PC-3 (cell line): Measurements from ENCODE around the gene PDLIM4. TPM values are rescaled to one million over a fixed set of nuclear protein-coding genes. Genes with fewer than 3 reads are reported as not detected.
A peak's percentile ranks its signal among the peaks of the same experiment; 100 is the strongest.

ENCODE experiments used
- ATAC-seq: fragments of 200-7000 bp; cut with Tn5 transposase; 2 replicates; pipeline ENCODE4 v1.9.1; 2020; ENCODE audit warnings: mild to moderate bottlenecking, moderate library complexity
- BruUV-seq: library from RNA; stranded (reverse); fragments of 400-500 nt; replicated peaks from 2 replicates; lab custom pipeline; 2021; lab: Mats Ljungman, UMichigan
- CTCF ChIA-PET: fragments of 300-600 bp; sonication (Branson Sonifier 250); formaldehyde crosslinking; loops from one replicate; lab custom pipeline; 2022; ENCODE audit warnings: antibody characterized with exemption; lab: Charles Lee
- POLR2A ChIA-PET: fragments of 300-600 bp; sonication (Branson Sonifier 250); formaldehyde crosslinking; loops from one replicate; lab custom pipeline; 2022; ENCODE audit warnings: antibody characterized with exemption; ENCODE audit not compliant: unreplicated experiment; lab: Charles Lee
- DNase-seq: peaks from one replicate; pipeline ENCODE4 v3.0.0-alpha.2; 2015
- H2AFZ ChIP-seq: fragments of 300-600 bp; sonication (generic); 2 replicates; pipeline ENCODE4 v1.6.0; 2016; ENCODE audit warnings: antibody characterized with exemption, low read length
- H3F3A ChIP-seq: fragments of 300-600 bp; sonication (generic); one replicate; pipeline ENCODE4 v1.6.0; 2017; ENCODE audit warnings: antibody characterized with exemption, low read length, control low read depth, mild to moderate bottlenecking; ENCODE audit not compliant: unreplicated experiment
- H3K27ac ChIP-seq: fragments of 300-600 bp; sonication (generic); 2 replicates; pipeline ENCODE4 v1.5.1; 2016; ENCODE audit warnings: mild to moderate bottlenecking, low read length
- H3K27me3 ChIP-seq: fragments of 300-600 bp; sonication (generic); 2 replicates; pipeline ENCODE4 v1.6.1; 2016; ENCODE audit warnings: low read length, mixed read lengths
- H3K36me3 ChIP-seq: fragments of 300-600 bp; sonication (generic); 2 replicates; pipeline ENCODE4 v1.6.1; 2016; ENCODE audit warnings: low read depth, mixed run types, low read length, mixed read lengths
- H3K4me1 ChIP-seq: fragments of 300-600 bp; sonication (generic); 2 replicates; pipeline ENCODE4 v1.5.1; 2016; ENCODE audit warnings: low read length; ENCODE audit not compliant: insufficient read depth
- H3K4me2 ChIP-seq: fragments of 300-600 bp; sonication (generic); 2 replicates; pipeline ENCODE4 v1.6.0; 2016; ENCODE audit warnings: low read length
- H3K4me3 ChIP-seq: fragments of 300-600 bp; sonication (generic); 2 replicates; pipeline ENCODE4 v1.5.1; 2016; ENCODE audit warnings: mild to moderate bottlenecking, low read length, mixed read lengths
- H3K79me2 ChIP-seq: fragments of 300-600 bp; sonication (generic); 2 replicates; pipeline ENCODE4 v1.6.1; 2017; ENCODE audit warnings: low read length, mixed read lengths
- H3K9ac ChIP-seq: fragments of 300-600 bp; sonication (generic); 2 replicates; pipeline ENCODE4 v1.6.0; 2016; ENCODE audit warnings: mild to moderate bottlenecking, low read length
- H3K9me2 ChIP-seq: fragments of 300-600 bp; sonication (generic); replicated peaks from 2 replicates; pipeline ENCODE4 v1.6.1; 2016; ENCODE audit warnings: mixed run types, low read length, mixed read lengths
- H3K9me3 ChIP-seq: fragments of 300-600 bp; sonication (generic); 2 replicates; pipeline ENCODE4 v1.6.1; 2016; ENCODE audit warnings: low read length, mixed read lengths
- H4K20me1 ChIP-seq: fragments of 300-600 bp; sonication (generic); 2 replicates; pipeline ENCODE4 v1.6.1; 2016; ENCODE audit warnings: low read length, mixed read lengths
- EZH2 ChIP-seq: fragments of 300-600 bp; sonication (generic); IDR thresholded peaks from one replicate; pipeline ENCODE4 v1.6.1; 2017; ENCODE audit warnings: antibody characterized with exemption, mild to moderate bottlenecking, low read length; ENCODE audit not compliant: unreplicated experiment
- EZH2phosphoT487 ChIP-seq: fragments of 300-600 bp; sonication (generic); IDR thresholded peaks from 2 replicates; pipeline ENCODE4 v1.6.1; 2018; ENCODE audit warnings: mild to moderate bottlenecking, antibody characterized with exemption, low read length, borderline replicate concordance
- intact Hi-C: fragments of 100-400 bp; cut with micrococcal nuclease; formaldehyde crosslinking; loops from 2 replicates; pipeline ENCODE4 v1.9.0; 2023
- total RNA-seq: library from RNA; depleted of rRNA; stranded (reverse); fragments of >200 nt; gene quantifications from 2 replicates; pipeline ENCODE4 v1.2.3, GENCODE V29; 2014
- TF ChIP-seq, protein P1 (sequence below): fragments of 300-600 bp; sonication (generic); conservative IDR thresholded peaks from 2 replicates; pipeline ENCODE4 v1.5.1; 2017; ENCODE audit warnings: antibody characterized with exemption, low read depth, mild to moderate bottlenecking, low read length

Gene PDLIM4
- total RNA-seq, 1 experiment from 2014 or later, result 27.8 TPM

DNA sequence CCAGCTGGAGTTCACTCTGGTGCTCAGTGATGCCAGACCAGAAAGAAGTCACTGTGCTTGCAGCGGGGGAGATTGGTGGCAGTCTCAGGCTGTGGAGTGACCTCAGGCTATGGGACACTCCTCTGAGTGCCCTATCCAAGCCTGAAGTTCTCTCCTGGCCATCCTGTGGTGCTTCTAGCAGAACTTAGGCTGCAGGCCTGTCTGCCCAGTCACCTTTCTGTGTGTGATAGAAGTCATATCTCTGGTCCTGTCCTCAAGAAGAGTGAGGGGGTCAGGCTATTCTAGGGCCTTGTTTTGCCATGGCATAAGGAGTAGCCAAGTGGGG is 9.3 kb downstream of the PDLIM4 start:
- Histone ChIP-seq H3K4me1 (peaks cover 37% of the 10 kb centered on the region), H3K27ac (0 out of 2 replicates have a peak overlapping the region, but pooled peaks have one; percentile 84), H2AFZ (no peak overlapping the region), H3K4me3 (no peak overlapping the region), H3K27me3 (no peaks in the 10 kb centered on the region), H3K9me3 (no peaks in the 10 kb centered on the region), H3K9me2 (no peaks in the 10 kb centered on the region), H4K20me1 (no peaks in the 10 kb centered on the region), H3K79me2 (no peaks in the 10 kb centered on the region), H3K36me3 (0 out of 2 replicates have a peak, but pooled peaks cover 5% of the 10 kb centered on the region), H3K9ac (no peak overlapping the region), H3F3A (no peaks in the 10 kb centered on the region), H3K4me2 (no peak overlapping the region)
- CTCF ChIA-PET, result no interaction called here
- POLR2A ChIA-PET, result interaction anchor here (0.7 kb wide), 1 partner anchor 30 kb away, joined by 3 read pairs; no protein-coding TSS in a partner anchor
- BruUV-seq, result no TSS peak
- DNase-seq, result no peak
- no peak for ATAC-seq
- no peak for TF ChIP-seq EZH2phosphoT487
- TF ChIP-seq EZH2, result no peak
- TF ChIP-seq, protein P1, sequence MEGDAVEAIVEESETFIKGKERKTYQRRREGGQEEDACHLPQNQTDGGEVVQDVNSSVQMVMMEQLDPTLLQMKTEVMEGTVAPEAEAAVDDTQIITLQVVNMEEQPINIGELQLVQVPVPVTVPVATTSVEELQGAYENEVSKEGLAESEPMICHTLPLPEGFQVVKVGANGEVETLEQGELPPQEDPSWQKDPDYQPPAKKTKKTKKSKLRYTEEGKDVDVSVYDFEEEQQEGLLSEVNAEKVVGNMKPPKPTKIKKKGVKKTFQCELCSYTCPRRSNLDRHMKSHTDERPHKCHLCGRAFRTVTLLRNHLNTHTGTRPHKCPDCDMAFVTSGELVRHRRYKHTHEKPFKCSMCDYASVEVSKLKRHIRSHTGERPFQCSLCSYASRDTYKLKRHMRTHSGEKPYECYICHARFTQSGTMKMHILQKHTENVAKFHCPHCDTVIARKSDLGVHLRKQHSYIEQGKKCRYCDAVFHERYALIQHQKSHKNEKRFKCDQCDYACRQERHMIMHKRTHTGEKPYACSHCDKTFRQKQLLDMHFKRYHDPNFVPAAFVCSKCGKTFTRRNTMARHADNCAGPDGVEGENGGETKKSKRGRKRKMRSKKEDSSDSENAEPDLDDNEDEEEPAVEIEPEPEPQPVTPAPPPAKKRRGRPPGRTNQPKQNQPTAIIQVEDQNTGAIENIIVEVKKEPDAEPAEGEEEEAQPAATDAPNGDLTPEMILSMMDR, result no peak
- intact Hi-C loops, result no loop called here

DNA sequence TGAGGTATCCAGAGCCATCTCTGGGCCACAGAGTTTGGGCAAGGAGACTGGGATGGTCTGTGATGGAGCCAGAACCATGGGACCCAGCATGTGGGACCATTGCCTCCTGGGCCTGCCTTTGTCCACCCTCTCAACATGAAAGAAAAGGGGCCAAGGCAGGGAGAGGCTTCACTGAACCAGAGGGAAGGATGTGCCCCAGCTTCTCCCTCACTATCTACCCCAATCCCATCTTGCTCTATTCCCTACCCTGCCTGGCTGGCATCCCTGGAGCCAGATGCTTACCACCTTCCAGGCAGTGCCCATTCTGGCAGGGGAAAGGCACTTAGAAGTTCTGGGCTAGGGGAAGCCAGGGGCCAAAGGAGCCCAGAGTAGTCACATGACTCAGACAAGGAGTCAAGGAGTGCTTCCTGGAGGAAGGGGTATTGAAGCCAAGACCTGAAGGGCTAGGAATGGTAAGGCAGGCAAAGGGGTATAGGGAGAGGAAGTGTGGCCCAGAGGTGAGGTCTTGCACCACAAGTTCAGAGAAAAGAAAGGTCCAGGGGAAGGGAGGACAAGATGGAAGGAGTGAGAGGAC is 9.8 kb downstream of the PDLIM4 start:
- Histone ChIP-seq H3K36me3 (0 out of 2 replicates have a peak, but pooled peaks cover 5% of the 10 kb centered on the region), H3K9ac (no peak overlapping the region), H3K4me1 (peaks cover 37% of the 10 kb centered on the region), H3K4me3 (no peak overlapping the region), H3K4me2 (no peak overlapping the region), H3F3A (no peaks in the 10 kb centered on the region), H3K9me2 (no peaks in the 10 kb centered on the region), H3K79me2 (no peaks in the 10 kb centered on the region), H3K9me3 (no peaks in the 10 kb centered on the region), H2AFZ (no peak overlapping the region), H3K27me3 (no peaks in the 10 kb centered on the region), H3K27ac (no peak overlapping the region), H4K20me1 (no peaks in the 10 kb centered on the region)
- ChIA-PET CTCF (no interaction called here), POLR2A (no interaction called here)
- TF ChIP-seq, protein P1, result no peak
- TF ChIP-seq EZH2, result no peak
- TF ChIP-seq EZH2phosphoT487, result no peak
- intact Hi-C loops, result no loop called here
- DNase-seq, result no peak
- ATAC-seq, result no peak
- no TSS peak for BruUV-seq

DNA sequence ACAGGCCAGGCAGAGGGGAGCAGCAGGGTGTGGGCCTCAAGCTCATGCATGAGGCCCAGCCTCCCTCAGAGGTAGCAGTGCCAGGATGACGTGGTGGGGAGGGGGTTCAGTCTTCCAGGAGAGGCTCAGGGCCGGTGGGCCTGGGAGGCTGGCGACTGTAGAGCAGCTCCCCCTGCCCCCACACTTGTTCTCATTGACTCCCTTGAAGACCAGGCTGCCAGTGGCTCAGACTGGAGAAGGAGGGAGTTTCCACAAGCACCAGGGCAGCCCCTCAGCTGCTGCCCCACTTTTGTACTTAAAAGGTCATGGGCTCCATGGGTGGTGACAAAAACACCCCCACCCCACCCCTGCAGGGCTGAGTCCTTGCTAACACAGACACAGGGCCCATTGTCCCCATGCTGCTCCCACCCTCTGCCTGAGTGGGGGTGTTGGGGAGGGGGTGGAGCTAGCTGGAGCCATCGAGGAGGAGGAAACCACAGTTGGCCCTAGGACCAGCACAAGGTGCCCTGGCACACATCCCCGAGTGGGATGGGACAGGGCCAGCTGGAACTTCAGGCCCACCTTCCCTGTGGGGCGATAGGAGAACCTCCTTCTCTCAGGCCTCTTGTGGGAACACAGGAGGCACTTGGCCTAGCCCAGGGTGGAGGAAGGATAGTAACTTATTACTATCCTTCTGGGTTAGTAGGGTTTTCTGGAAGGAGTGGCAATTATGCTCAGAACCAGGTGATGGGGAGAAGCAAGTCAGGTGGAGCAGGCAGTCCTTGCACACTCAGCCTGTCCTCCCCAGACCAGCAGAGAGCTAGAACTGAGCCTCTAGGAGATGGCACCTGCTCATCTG is 10.7 kb downstream of the PDLIM4 start:
- BruUV-seq, result no TSS peak
- intact Hi-C loops, result no loop called here
- DNase-seq (no peak), ATAC-seq (no peak)
- Histone ChIP-seq H3F3A (no peaks in the 10 kb centered on the region), H2AFZ (no peak overlapping the region), H4K20me1 (no peaks in the 10 kb centered on the region), H3K9me3 (no peaks in the 10 kb centered on the region), H3K9me2 (no peaks in the 10 kb centered on the region), H3K27ac (no peak overlapping the region), H3K4me1 (peaks cover 35% of the 10 kb centered on the region), H3K27me3 (no peaks in the 10 kb centered on the region), H3K79me2 (no peaks in the 10 kb centered on the region), H3K4me3 (no peak overlapping the region), H3K9ac (no peak overlapping the region), H3K36me3 (0 out of 2 replicates have a peak, but pooled peaks cover 5% of the 10 kb centered on the region), H3K4me2 (no peak overlapping the region)
- ChIA-PET CTCF (interaction anchor here (0.5 kb wide), 1 partner anchor 26 kb away, joined by 7 read pairs; the partner anchor contains the start of gene SLC22A4), POLR2A (no interaction called here)
- TF ChIP-seq, protein P1, result no peak
- TF ChIP-seq EZH2phosphoT487 (no peak), EZH2 (no peak)
